ENCODE measurements around the gene CYLD.

DNA sequence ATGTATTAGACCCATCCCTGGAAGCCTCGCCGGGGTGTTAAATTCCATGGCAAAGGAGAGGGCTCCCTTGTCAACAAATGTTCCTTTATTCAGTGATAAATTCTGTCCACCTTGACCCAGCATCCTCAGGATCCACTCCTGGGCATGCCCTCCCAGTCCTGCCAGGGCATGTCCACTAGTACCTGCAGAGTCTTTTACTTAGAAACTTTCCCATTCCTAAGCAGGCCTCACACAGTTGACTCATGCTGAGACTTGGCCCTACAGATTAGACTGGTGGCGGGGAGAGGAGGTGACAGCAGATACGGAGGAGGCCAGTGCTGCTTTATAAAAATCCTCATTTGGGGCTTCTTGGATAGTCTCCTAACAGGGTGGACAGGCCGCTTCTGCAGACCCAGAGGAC, 88.8 kb downstream of the CYLD start:
- TF ChIP-seq, protein P1, sequence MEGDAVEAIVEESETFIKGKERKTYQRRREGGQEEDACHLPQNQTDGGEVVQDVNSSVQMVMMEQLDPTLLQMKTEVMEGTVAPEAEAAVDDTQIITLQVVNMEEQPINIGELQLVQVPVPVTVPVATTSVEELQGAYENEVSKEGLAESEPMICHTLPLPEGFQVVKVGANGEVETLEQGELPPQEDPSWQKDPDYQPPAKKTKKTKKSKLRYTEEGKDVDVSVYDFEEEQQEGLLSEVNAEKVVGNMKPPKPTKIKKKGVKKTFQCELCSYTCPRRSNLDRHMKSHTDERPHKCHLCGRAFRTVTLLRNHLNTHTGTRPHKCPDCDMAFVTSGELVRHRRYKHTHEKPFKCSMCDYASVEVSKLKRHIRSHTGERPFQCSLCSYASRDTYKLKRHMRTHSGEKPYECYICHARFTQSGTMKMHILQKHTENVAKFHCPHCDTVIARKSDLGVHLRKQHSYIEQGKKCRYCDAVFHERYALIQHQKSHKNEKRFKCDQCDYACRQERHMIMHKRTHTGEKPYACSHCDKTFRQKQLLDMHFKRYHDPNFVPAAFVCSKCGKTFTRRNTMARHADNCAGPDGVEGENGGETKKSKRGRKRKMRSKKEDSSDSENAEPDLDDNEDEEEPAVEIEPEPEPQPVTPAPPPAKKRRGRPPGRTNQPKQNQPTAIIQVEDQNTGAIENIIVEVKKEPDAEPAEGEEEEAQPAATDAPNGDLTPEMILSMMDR (IDR thresholded peaks at IDR 0.05): no peak
- no peak for TF ChIP-seq POLR2A (IDR thresholded peaks at IDR 0.05)
